ENCODE data around the gene C21orf91.

- no peak for TF ChIP-seq CTCF (conservative IDR thresholded peaks at IDR 0.05 in 1 of 2, IDR thresholded peaks at IDR 0.05 in 1 of 2; ENCODE audit: extremely low read depth in 1 of 2, insufficient read depth in 1 of 2, low read depth in 1 of 2, low read length in 2 of 2)
- no peak for TF ChIP-seq EZH2 (IDR thresholded peaks at IDR 0.05; ENCODE audit: borderline replicate concordance, low read length)
These were observed 34.4 kb downstream of the C21orf91 start for GRCh38 chr21:17784604-17785402.
